ENCODE results near the gene RNF145.

DNA sequence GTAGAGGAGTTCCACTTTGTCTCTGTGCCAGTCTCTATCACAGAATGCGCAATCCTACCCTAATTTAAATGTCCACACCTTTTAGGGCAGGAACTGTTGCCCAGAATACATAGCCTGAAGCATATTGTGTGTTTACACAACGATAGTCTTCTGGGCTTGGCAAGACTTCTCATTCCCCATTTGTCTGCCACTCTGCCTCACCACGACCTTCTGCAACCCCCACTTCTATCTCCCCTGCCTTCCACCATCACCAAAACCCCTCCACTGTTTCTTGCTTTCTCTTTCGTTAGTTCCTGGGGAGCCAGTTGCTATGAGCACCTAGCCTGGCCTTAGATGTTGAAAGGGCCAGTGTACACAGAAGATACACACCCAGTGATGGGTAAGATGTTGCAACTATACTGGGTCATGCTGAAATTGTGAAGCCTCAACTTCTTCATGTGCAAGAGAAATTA, 883 bp upstream of the RNF145 start:
- TF ChIP-seq, protein P1, sequence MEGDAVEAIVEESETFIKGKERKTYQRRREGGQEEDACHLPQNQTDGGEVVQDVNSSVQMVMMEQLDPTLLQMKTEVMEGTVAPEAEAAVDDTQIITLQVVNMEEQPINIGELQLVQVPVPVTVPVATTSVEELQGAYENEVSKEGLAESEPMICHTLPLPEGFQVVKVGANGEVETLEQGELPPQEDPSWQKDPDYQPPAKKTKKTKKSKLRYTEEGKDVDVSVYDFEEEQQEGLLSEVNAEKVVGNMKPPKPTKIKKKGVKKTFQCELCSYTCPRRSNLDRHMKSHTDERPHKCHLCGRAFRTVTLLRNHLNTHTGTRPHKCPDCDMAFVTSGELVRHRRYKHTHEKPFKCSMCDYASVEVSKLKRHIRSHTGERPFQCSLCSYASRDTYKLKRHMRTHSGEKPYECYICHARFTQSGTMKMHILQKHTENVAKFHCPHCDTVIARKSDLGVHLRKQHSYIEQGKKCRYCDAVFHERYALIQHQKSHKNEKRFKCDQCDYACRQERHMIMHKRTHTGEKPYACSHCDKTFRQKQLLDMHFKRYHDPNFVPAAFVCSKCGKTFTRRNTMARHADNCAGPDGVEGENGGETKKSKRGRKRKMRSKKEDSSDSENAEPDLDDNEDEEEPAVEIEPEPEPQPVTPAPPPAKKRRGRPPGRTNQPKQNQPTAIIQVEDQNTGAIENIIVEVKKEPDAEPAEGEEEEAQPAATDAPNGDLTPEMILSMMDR (IDR thresholded peaks at IDR 0.05 in 4 of 5, conservative IDR thresholded peaks at IDR 0.05 in 1 of 5), result no peak
- TF ChIP-seq POLR2A (IDR thresholded peaks at IDR 0.05), result no peak
